RWPE1 (cell line): ENCODE results near the gene GSAP.

Source experiments
- CTCF ChIA-PET: fragments of 350-600 bp; sonication (Branson Sonifier 250); formaldehyde crosslinking; extraction: SDS; loops from one replicate; lab custom pipeline; 2021; lab: Yijun Ruan, JAX
- POLR2A ChIA-PET: fragments of 400-600 bp; formaldehyde crosslinking; extraction: SDS; loops from one replicate; lab custom pipeline; 2020; ENCODE audit warnings: antibody characterized with exemption; ENCODE audit not compliant: low non-redundant PET; lab: Yijun Ruan, JAX
- DNase-seq: peaks from one replicate; pipeline ENCODE4 v3.0.0; 2012; ENCODE audit warnings: low spot score
- H3K27ac ChIP-seq: fragments of 450-650 bp; 2 replicates; pipeline ENCODE4 v1.5.1; 2017
- TF ChIP-seq, protein P1 (sequence below): fragments of 450-650 bp; conservative IDR thresholded peaks from 2 replicates; pipeline ENCODE4 v1.5.1; 2017; ENCODE audit warnings: low read depth, mild to moderate bottlenecking

The GSAP gene

DNA sequence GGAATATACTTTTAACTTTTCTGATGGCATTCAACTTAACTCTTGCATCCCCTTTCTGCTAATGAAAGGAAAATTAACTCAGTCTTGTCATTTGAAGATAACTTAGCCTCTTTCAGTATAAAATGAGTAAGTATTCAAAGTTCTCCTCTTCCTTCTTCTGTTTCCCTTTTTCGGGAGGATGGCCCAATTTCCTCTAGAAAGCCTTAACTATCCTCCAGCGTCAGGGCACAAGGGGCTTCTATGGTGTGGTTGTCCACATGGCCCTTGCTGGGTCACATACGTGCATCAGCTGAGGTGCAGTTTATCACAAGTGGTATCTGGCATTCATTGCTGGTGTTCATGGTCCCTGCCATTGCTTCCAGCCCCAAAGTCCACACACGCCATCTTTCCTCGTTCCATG, 17.8 kb upstream of the GSAP start:
- no peak overlapping the region for H3K27ac ChIP-seq
- CTCF ChIA-PET, result no interaction called here
- POLR2A ChIA-PET, result no interaction called here
- TF ChIP-seq, protein P1, sequence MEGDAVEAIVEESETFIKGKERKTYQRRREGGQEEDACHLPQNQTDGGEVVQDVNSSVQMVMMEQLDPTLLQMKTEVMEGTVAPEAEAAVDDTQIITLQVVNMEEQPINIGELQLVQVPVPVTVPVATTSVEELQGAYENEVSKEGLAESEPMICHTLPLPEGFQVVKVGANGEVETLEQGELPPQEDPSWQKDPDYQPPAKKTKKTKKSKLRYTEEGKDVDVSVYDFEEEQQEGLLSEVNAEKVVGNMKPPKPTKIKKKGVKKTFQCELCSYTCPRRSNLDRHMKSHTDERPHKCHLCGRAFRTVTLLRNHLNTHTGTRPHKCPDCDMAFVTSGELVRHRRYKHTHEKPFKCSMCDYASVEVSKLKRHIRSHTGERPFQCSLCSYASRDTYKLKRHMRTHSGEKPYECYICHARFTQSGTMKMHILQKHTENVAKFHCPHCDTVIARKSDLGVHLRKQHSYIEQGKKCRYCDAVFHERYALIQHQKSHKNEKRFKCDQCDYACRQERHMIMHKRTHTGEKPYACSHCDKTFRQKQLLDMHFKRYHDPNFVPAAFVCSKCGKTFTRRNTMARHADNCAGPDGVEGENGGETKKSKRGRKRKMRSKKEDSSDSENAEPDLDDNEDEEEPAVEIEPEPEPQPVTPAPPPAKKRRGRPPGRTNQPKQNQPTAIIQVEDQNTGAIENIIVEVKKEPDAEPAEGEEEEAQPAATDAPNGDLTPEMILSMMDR, result no peak
- DNase-seq, result no peak

DNA sequence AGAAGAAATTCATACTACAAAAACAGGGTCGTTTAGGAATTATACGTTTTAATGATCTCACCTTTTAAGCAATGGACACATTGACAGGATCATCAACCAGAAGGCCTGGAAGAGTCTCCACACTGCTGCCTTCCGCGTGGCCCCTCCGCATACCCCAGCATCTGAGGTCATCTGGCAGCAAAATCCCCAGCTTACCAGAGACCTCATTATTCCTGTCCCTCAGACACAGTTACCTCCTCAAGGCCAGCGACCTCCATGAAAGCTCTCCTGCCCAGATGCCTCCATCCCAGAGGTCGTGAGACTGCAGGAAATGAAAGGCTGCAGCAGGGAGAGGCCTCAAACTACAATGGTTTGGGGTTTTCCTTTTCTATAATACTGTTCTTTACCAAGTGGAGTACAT, 14.8 kb upstream of the GSAP start:
- POLR2A ChIA-PET, result no interaction called here

DNA sequence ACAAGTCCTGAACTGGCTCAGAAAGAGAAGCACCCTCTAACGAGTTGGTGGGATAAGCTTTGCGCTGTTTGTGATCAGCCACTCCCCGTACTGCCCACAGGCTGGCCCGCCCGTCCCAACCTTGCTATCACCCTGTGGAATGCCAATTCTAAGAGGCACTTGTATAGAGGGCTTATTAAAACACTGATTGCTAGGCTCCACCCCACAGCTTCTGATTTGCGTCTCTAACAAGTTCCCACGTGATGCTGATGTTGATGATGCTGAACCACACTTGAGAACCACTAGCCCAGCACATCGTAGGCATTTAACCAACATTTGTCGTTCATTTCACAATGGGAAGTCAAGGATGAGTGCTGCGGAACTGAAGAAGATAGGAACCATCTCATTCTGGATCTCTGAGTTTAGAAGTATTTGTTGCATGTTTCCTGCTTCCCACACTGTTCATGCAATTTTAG, 12.7 kb upstream of the GSAP start:
- TF ChIP-seq, protein P1, result no peak
- no peak for DNase-seq
- ChIA-PET CTCF (interaction anchor here (1.0 to 1.5 kb wide), 2 partner anchors 10 to 97 kb away, joined by 3 to 4 read pairs; no protein-coding TSS in a partner anchor), POLR2A (no interaction called here)
- H3K27ac ChIP-seq, result no peak overlapping the region

More for the DNA sequence above, 14.8 kb upstream of the GSAP start:
- CTCF ChIA-PET, result no interaction called here
- TF ChIP-seq, protein P1, result no peak
- DNase-seq, result no peak
- H3K27ac ChIP-seq, result no peak overlapping the region

DNA sequence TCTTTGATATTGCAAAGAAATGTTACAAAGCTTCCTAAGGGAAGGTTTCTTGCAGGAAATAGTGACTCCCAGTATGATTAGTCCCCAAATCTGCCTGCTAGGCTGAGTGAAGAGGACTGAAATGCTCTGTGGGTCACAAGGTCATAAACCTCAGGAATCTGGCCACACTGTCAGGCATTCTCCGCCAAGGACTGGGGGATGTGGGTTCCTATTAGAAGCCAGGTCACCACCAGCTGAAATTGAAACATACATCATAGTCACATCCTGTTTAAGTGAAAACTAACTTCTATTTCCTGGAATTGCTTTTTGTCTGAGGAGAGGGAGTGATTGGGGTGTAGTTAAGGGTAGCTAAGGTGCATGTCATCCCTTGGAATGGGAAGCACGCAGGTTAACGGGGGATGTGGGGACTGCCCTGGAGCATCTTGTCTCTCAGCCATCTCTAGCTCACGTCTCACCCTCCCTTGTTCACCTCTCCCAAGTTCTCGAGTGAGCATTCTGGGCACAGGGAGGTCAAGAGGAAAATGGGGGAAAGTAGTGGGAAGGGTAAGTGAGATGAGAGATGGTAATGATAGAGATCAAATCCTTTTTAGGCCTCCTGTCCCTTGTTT, 12.0 kb upstream of the GSAP start:
- DNase-seq, result no peak
- POLR2A ChIA-PET, result no interaction called here
- CTCF ChIA-PET, result interaction anchor here (0.6 to 0.9 kb wide), 2 partner anchors 22 to 592 kb away, joined by 3 to 4 read pairs; no protein-coding TSS in a partner anchor
- H3K27ac ChIP-seq, result no peak overlapping the region
- TF ChIP-seq, protein P1, result no peak

DNA sequence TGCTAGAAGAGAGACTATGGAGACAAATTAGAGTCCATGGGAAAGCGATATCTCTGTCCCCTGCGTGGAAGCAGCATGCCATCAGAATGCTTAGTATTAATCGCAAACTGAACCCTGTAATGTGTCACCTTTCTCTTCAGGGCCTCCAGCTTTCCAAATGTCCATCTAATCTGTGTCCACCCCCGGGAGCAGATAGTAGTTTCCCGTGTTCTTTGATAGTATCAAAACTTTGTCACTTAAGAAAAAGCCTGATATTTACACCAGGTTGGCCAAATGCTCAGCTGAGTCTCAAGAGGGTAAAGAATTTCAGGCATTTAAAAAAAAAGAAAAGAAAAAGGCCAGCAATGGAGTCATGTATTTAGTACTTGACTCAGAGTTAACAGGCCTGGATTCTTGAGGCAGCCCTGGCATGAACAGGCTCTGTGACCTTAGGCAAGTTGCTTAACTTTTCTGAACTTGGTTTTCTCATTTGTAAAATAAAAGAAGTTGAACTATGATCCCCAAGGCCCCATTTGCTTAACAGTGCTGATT, 10.4 kb upstream of the GSAP start:
- H3K27ac ChIP-seq, result no peak overlapping the region
- ChIA-PET POLR2A (no interaction called here), CTCF (no interaction called here)
- DNase-seq, result no peak
- TF ChIP-seq, protein P1, result no peak

DNA sequence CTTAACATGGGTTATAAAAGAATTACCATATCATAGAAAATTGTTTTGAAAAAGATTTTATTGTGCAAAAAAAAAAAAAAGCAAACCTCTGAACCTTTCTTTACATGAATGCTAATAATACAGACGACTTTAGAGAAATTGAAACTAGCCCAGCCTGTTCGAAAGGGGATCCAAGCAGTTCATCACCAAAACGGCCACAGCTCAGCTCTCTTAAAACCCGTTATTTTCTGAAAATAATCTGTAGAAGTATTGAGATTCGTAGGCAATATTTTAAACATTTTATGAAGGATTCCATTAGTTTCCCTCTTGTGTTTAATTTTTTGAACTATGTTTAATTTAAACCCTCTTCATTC, 9.9 kb upstream of the GSAP start:
- POLR2A ChIA-PET, result interaction anchor here (0.7 kb wide), 1 partner anchor 9 kb away, joined by 6 read pairs; no protein-coding TSS in a partner anchor
- no peak for DNase-seq
- H3K27ac ChIP-seq, result no peak overlapping the region
- CTCF ChIA-PET, result interaction anchor here (1.0 kb wide), 1 partner anchor 21 kb away, joined by 3 read pairs; no protein-coding TSS in a partner anchor
- TF ChIP-seq, protein P1, result no peak
